H1 (cell line): Measurements from ENCODE around the gene ALDH1A2. TPM values are rescaled to one million over a fixed set of nuclear protein-coding genes. Genes with fewer than 3 reads are reported as not detected.
"Not testable (repeated sequence)": the region's sequence is repeated elsewhere in the genome, so short reads cannot be mapped to it uniquely, and the experiment has no call there.

ENCODE experiments used
- CTCF ChIA-PET: fragments of 300-600 bp; sonication (Branson Sonifier 250); formaldehyde crosslinking; loops from one replicate; lab custom pipeline; 2021; ENCODE audit not compliant: partially characterized antibody; lab: Charles Lee
- POLR2A ChIA-PET: fragments of 300-600 bp; sonication (Branson Sonifier 250); formaldehyde crosslinking; loops from one replicate; lab custom pipeline; 2021; ENCODE audit warnings: inconsistent platforms; ENCODE audit not compliant: partially characterized antibody; lab: Charles Lee
- DNase-seq, 2 experiments: peaks; one replicate each; pipeline versions ENCODE4 v3.0.0 to v3.0.0-alpha.2; 2010 to 2022; ENCODE audit warnings: low spot score in 2 of 2, low read depth in 1 of 2, mixed read lengths in 1 of 2
- FAIRE-seq: peaks from 2 replicates; lab custom pipeline; 2011; peaks lifted over from hg19 to GRCh38; lab: Jason Lieb, UNC
- H2AFZ ChIP-seq: 2 replicates; pipeline ENCODE4 v1.8.1; 2012; ENCODE audit warnings: low read length, inconsistent platforms
- H2AK5ac ChIP-seq: 2 replicates; pipeline ENCODE4 v1.6.1; 2013; ENCODE audit warnings: low read depth, low read length
- H2BK120ac ChIP-seq: replicated peaks from 2 replicates; pipeline ENCODE3; 2013; ENCODE audit warnings: low read depth, low read length, inconsistent platforms
- H2BK12ac ChIP-seq: 2 replicates; pipeline ENCODE4 v1.6.1; 2013; ENCODE audit warnings: low read depth, low read length
- H2BK15ac ChIP-seq: 2 replicates; pipeline ENCODE4 v1.6.1; 2013; ENCODE audit warnings: low read length
- H2BK20ac ChIP-seq: 2 replicates; pipeline ENCODE4 v1.6.1; 2013; ENCODE audit warnings: low read length
- H2BK5ac ChIP-seq: 2 replicates; pipeline ENCODE4 v1.6.1; 2013; ENCODE audit warnings: low read depth, low read length
- H3K14ac ChIP-seq: 2 replicates; pipeline ENCODE4 v1.6.1; 2013; ENCODE audit warnings: inconsistent platforms; ENCODE audit not compliant: insufficient read length
- H3K18ac ChIP-seq: 2 replicates; pipeline ENCODE4 v1.6.1; 2013; ENCODE audit warnings: low read length; ENCODE audit errors: extremely low read depth
- H3K23ac ChIP-seq: 2 replicates; pipeline ENCODE4 v1.6.1; 2013; ENCODE audit warnings: inconsistent platforms; ENCODE audit not compliant: insufficient read length
- H3K23me2 ChIP-seq: 2 replicates; pipeline ENCODE4 v1.6.1; 2013; ENCODE audit warnings: low read depth, low read length
- H3K27ac ChIP-seq: 2 replicates; pipeline ENCODE4 v1.6.1; 2011; ENCODE audit warnings: low read depth, low read length, inconsistent platforms
- H3K27me3 ChIP-seq, 4 experiments: replicated peaks in 1 of 4; 1 replicate in 1 of 4; 2 replicates in 3 of 4; pipeline versions ENCODE4 v1.6.1 to v1.8.1; 2011 to 2013; ENCODE audit warnings: low read length in 3 of 4, mild to moderate bottlenecking in 3 of 4, inconsistent platforms in 2 of 4, mixed read lengths in 2 of 4, moderate library complexity in 1 of 4; ENCODE audit not compliant: control insufficient read depth in 3 of 4, insufficient read depth in 3 of 4; ENCODE audit errors: extremely low read depth in 1 of 4
- H3K36me3 ChIP-seq, 4 experiments: 2 replicates each; pipeline versions ENCODE4 v1.6.1 to v1.8.1; 2011 to 2013; ENCODE audit warnings: mild to moderate bottlenecking in 4 of 4, low read length in 3 of 4, moderate library complexity in 2 of 4, control low read depth in 1 of 4, inconsistent platforms in 1 of 4; ENCODE audit not compliant: insufficient read depth in 4 of 4, control insufficient read depth in 2 of 4
- H3K4ac ChIP-seq: replicated peaks from 2 replicates; pipeline ENCODE3; 2013; ENCODE audit warnings: low read length, low read depth, mixed read lengths, inconsistent platforms; ENCODE audit not compliant: insufficient read length
- H3K4me1 ChIP-seq, 4 experiments: replicated peaks in 1 of 4; 1 replicate in 1 of 4; 2 replicates in 3 of 4; pipeline versions ENCODE4 v1.6.1 to v1.8.1; 2011 to 2013; ENCODE audit warnings: low read length in 3 of 4, inconsistent platforms in 2 of 4, mixed read lengths in 1 of 4; ENCODE audit not compliant: insufficient read depth in 4 of 4, control insufficient read depth in 3 of 4
- H3K4me2 ChIP-seq, 2 experiments: 2 replicates each; pipeline versions ENCODE4 v1.6.1 to v1.8.1; 2011 to 2013; ENCODE audit warnings: low read depth in 2 of 2, low read length in 2 of 2, control low read depth in 1 of 2, inconsistent platforms in 1 of 2, mild to moderate bottlenecking in 1 of 2; ENCODE audit not compliant: insufficient read depth in 1 of 2
- H3K4me3 ChIP-seq, 4 experiments: fragments of 200-600, 300-600 bp in 1 of 4; sonication (generic), shearing (Covaris generic), sonication (Bioruptor Twin) in 1 of 4; 2 replicates each; pipeline versions ENCODE4 v1.5.1 to v1.8.1; 2011 to 2016; ENCODE audit warnings: low read length in 4 of 4, low read depth in 3 of 4, control low read depth in 2 of 4, inconsistent platforms in 2 of 4, mild to moderate bottlenecking in 2 of 4, mixed read lengths in 1 of 4, moderate library complexity in 1 of 4; ENCODE audit not compliant: insufficient read depth in 2 of 4; ENCODE audit errors: extremely low read depth in 1 of 4
- H3K56ac ChIP-seq: replicated peaks from 2 replicates; pipeline ENCODE3; 2013; ENCODE audit warnings: low read depth, mild to moderate bottlenecking, mixed read lengths, low read length, inconsistent platforms; ENCODE audit not compliant: insufficient read length
- H3K79me1 ChIP-seq: 2 replicates; pipeline ENCODE4 v1.6.1; 2013; ENCODE audit warnings: low read depth, low read length, control low read depth
- H3K79me2 ChIP-seq, 2 experiments: 2 replicates each; pipeline versions ENCODE4 v1.6.1 to v1.8.1; 2012 to 2013; ENCODE audit warnings: low read length in 2 of 2, mild to moderate bottlenecking in 2 of 2, inconsistent platforms in 1 of 2; ENCODE audit not compliant: insufficient read depth in 2 of 2, control insufficient read depth in 1 of 2
- H3K9ac ChIP-seq, 4 experiments: replicated peaks in 1 of 4; 1 replicate in 1 of 4; 2 replicates in 3 of 4; pipeline versions ENCODE4 v1.6.1 to v1.8.1; 2011 to 2013; ENCODE audit warnings: low read depth in 3 of 4, low read length in 3 of 4, control low read depth in 2 of 4, mild to moderate bottlenecking in 2 of 4, moderate library complexity in 2 of 4, inconsistent platforms in 1 of 4; ENCODE audit errors: extremely low read depth in 1 of 4
- H3K9me3 ChIP-seq, 2 experiments: 2 replicates each; pipeline versions ENCODE4 v1.6.1 to v1.8.1; 2012 to 2013; ENCODE audit warnings: mild to moderate bottlenecking in 2 of 2, moderate library complexity in 2 of 2, control low read depth in 1 of 2, inconsistent platforms in 1 of 2, low read depth in 1 of 2, low read length in 1 of 2, mixed read lengths in 1 of 2; ENCODE audit not compliant: insufficient read depth in 2 of 2
- H4K20me1 ChIP-seq, 2 experiments: replicated peaks in 1 of 2; 2 replicates each; pipeline versions ENCODE3 to v1.8.1; 2011 to 2013; ENCODE audit warnings: inconsistent platforms in 2 of 2, low read length in 2 of 2, mild to moderate bottlenecking in 1 of 2; ENCODE audit not compliant: insufficient read depth in 2 of 2, control insufficient read depth in 1 of 2
- H4K5ac ChIP-seq: 2 replicates; pipeline ENCODE4 v1.6.1; 2013; ENCODE audit warnings: low read length, low read depth, mixed read lengths, inconsistent platforms; ENCODE audit not compliant: insufficient read length
- H4K8ac ChIP-seq: 2 replicates; pipeline ENCODE4 v1.8.0; 2013; ENCODE audit warnings: mild to moderate bottlenecking, moderate library complexity, low read length, inconsistent platforms; ENCODE audit not compliant: insufficient read depth; ENCODE audit errors: extremely low read depth
- H4K91ac ChIP-seq: replicated peaks from 2 replicates; pipeline ENCODE3; 2013; ENCODE audit warnings: low read length, mixed read lengths, inconsistent platforms; ENCODE audit not compliant: insufficient read length
- WGBS, 2 experiments: shearing (Covaris generic) in 1 of 2; methylation state at CpG; one replicate each; pipeline versions ENCODE4 v1.1.6 to v1.1.7; 2013 to 2015; ENCODE audit warnings: low lambda C conversion rate in 2 of 2, mixed read lengths in 2 of 2, inconsistent platforms in 1 of 2, low coverage in 1 of 2, missing lambda C conversion rate in 1 of 2; ENCODE audit not compliant: insufficient replicate concordance in 2 of 2, insufficient coverage in 1 of 2, insufficient read length in 1 of 2; ENCODE audit errors: extremely low coverage in 1 of 2, missing lambda C conversion rate in 1 of 2; 5-methylcytosine and 5-hydroxymethylcytosine counted together
- polyA plus RNA-seq, 7 experiments: library from polyadenylated mRNA; depleted of rRNA in 3 of 7; stranded (reverse) in 5 of 7; unstranded in 2 of 7; fragments of >200 nt in 5 of 7; fragments of 200-250 nt in 2 of 7; gene quantifications; 1 replicate in 5 of 7; 2 replicates in 1 of 7; 4 replicates in 1 of 7; pipeline versions ENCODE4 v1.2.1 to v1.2.3, GENCODE V29; 2011 to 2013; ENCODE audit warnings: missing spikeins in 2 of 7, mixed read lengths in 2 of 7
- total RNA-seq: library from RNA; stranded (reverse); fragmentation: NEBNext Ultra II Directional; extraction: Animal tissue kit (Norgen Biotek cat#: 25700); gene quantifications from 2 replicates; pipeline ENCODE4 v1.2.1, GENCODE V29; 2021

The ALDH1A2 gene
- total and polyA plus RNA-seq, 2 of the 8 experiments (the other 6 are each of a cell fraction or from before 2014, with no cell fraction given): 0.06 to 0.24 TPM

DNA sequence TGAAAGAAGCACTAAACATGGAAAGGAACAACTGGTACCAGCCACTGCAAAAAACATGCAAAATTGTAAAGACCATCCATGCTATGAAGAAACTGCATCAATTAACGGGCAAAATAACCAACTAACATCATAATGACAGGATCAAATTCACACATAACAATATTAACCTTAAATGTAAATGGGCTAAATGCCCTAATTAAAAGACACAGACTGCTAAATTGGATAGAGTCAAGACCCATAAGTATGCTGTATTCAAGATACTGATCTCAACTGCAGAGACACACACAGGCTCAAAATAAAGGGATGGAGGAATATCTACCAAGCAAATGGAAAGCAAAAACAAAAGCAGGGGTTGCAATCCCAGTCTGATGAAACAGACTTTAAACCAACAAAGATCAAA is 37.1 kb downstream of the ALDH1A2 start:
- H3K4me2 ChIP-seq, H3K27me3 ChIP-seq, H3K23ac ChIP-seq, H2BK20ac ChIP-seq, H3K36me3 ChIP-seq, H3K4me1 ChIP-seq, POLR2A ChIA-PET, H3K14ac ChIP-seq, H4K20me1 ChIP-seq, H3K4ac ChIP-seq, H3K4me3 ChIP-seq, H2AK5ac ChIP-seq, H3K27ac ChIP-seq, H4K8ac ChIP-seq, H3K79me1 ChIP-seq, H3K56ac ChIP-seq, H3K23me2 ChIP-seq, H2BK12ac ChIP-seq, H2BK5ac ChIP-seq, H2BK120ac ChIP-seq, H2BK15ac ChIP-seq, H4K91ac ChIP-seq, DNase-seq, FAIRE-seq, H3K79me2 ChIP-seq, H2AFZ ChIP-seq, H4K5ac ChIP-seq, H3K18ac ChIP-seq, H3K9ac ChIP-seq: not testable (repeated sequence)
- CTCF ChIA-PET: interaction anchor here (1.3 kb wide), 1 partner anchor 167 kb away, joined by 3 read pairs; no protein-coding TSS in a partner anchor
- 100% methylated on average over 1 of the region's 1 CpG; no CpG with 5 or more reads in 1 of the 2 experiments for WGBS, 2 experiments
- H3K9me3 ChIP-seq: peaks cover 10 to 16% of the 10 kb centered on the region in 2 experiments; a peak in 3 of 4 replicates
